Measurements from ENCODE around the gene S100A4. TPM values are rescaled to one million over a fixed set of nuclear protein-coding genes. Genes with fewer than 3 reads are reported as not detected.

The S100A4 gene
- total and polyA plus RNA-seq, 2 experiments from 2014 or later: 14.2 to 36.0 TPM

- H3K36me3 Mint-ChIP-seq (ENCODE audit: low read depth): no peaks in the 10 kb centered on the region
- no peak for ATAC-seq
Observed at GRCh38 chr1:153513023-153513422, 32.6 kb downstream of the S100A4 start.

More at GRCh38 chr1:153513023-153513422, 32.6 kb downstream of the S100A4 start:
- no peaks in the 10 kb centered on the region for H3K9me2 ChIP-seq (ENCODE audit: insufficient read depth)
- no peak overlapping the region for H3K4me2 ChIP-seq
- TF ChIP-seq EZH2phosphoT487 (IDR thresholded peaks at IDR 0.05; ENCODE audit: unreplicated experiment) (no peak), NANOG (IDR thresholded peaks at IDR 0.05; ENCODE audit: borderline replicate concordance) (no peak), EZH2 (IDR thresholded peaks at IDR 0.05; ENCODE audit: low read depth, unreplicated experiment) (no peak), ZNF462 (CRISPR knock-in tag; IDR thresholded peaks at IDR 0.05) (no peak), ZNF331 (CRISPR knock-in tag; IDR thresholded peaks at IDR 0.05; ENCODE audit: low read depth) (no peak), CREB1 (CRISPR knock-in tag; IDR thresholded peaks at IDR 0.05; ENCODE audit: low read depth) (no peak), JUNB (IDR thresholded peaks at IDR 0.05; ENCODE audit: unreplicated experiment) (no peak), CTCF (conservative IDR thresholded peaks at IDR 0.05; ENCODE audit: low read depth in 2 of 2) (no peak), ETS1 (IDR thresholded peaks at IDR 0.05) (no peak), REST (IDR thresholded peaks at IDR 0.05; ENCODE audit: unreplicated experiment) (no peak), POLR2AphosphoS5 (IDR thresholded peaks at IDR 0.05; ENCODE audit: low read depth) (no peak), STAT1 (IDR thresholded peaks at IDR 0.05; ENCODE audit: unreplicated experiment) (no peak), ZNF114 (CRISPR knock-in tag; IDR thresholded peaks at IDR 0.05) (no peak)
- H3F3A ChIP-seq (replicated peaks; ENCODE audit: low read depth): no peaks in the 10 kb centered on the region
- H3K4me1 Mint-ChIP-seq: peaks cover 9% of the 10 kb centered on the region; the same call in 2 of the 3 replicates
- no peaks in the 10 kb centered on the region; the same call in 1 of the 3 replicates for H3K9me3 Mint-ChIP-seq
- H3K36me3 ChIP-seq (ENCODE audit: insufficient read depth): no peaks in the 10 kb centered on the region
- H4K20me1 ChIP-seq (replicated peaks; ENCODE audit: insufficient read depth): no peaks in the 10 kb centered on the region
- H3K27me3 ChIP-seq (ENCODE audit: insufficient read depth): peaks cover 30% of the 10 kb centered on the region
- no peaks in the 10 kb centered on the region for H3K79me2 ChIP-seq (replicated peaks; ENCODE audit: insufficient read depth)
- no peak overlapping the region for H3K4me3 Mint-ChIP-seq
- H3K4me3 ChIP-seq: no peak overlapping the region
- H2AFZ ChIP-seq: no peak overlapping the region
- H3K27ac Mint-ChIP-seq: no peak overlapping the region
- H3K4me1 ChIP-seq (ENCODE audit: insufficient read depth): no peaks in the 10 kb centered on the region; the same call in 1 of the 2 replicates
- peaks cover 23% of the 10 kb centered on the region for H3K27me3 Mint-ChIP-seq (ENCODE audit: insufficient read depth, low read depth, poor library complexity)
- no peak overlapping the region for H3K27ac ChIP-seq (ENCODE audit: low read depth)
- no peak for DNase-seq (ENCODE audit: low spot score)

Measured in GM23338 (cell line).